Right lobe of liver (tissue), 6 donors: ENCODE results near the gene SNX10. TPM values are rescaled to one million over a fixed set of nuclear protein-coding genes. Genes with fewer than 3 reads are reported as not detected.

Experiments used
- ATAC-seq, 4 donors: fragments of 200-7000 bp; cut with Tn5 transposase; one replicate each; pipeline ENCODE4 v1.9.1; 2020; ENCODE audit warnings: mild to moderate bottlenecking in 4 of 4, moderate library complexity in 4 of 4
- DNase-seq, 3 donors: peaks; one replicate each; pipeline ENCODE4 v3.0.0-alpha.2; 2020
- H3K27ac ChIP-seq, 3 donors: fragments of 200-600 bp; one replicate each; pipeline ENCODE4 v1.8.0; 2022
- H3K27me3 ChIP-seq, 2 donors: fragments of 200-600 bp; one replicate each; pipeline ENCODE4 v1.8.0; 2022
- H3K36me3 ChIP-seq, 4 donors: fragments of 200-600 bp; sonication (generic) in 1 of 4; one replicate each; pipeline versions ENCODE4 v1.5.1 to v1.8.0; 2017 to 2022; ENCODE audit warnings: control low read depth in 1 of 4
- H3K4me1 ChIP-seq, 4 donors: fragments of 200-600 bp; sonication (generic) in 1 of 4; one replicate each; pipeline versions ENCODE4 v1.5.1 to v1.8.0; 2017 to 2022; ENCODE audit warnings: control low read depth in 1 of 4
- H3K4me3 ChIP-seq, 3 donors: fragments of 200-600 bp; one replicate each; pipeline ENCODE4 v1.8.0; 2022
- H3K9me3 ChIP-seq, 4 donors: fragments of 200-600 bp; sonication (generic) in 1 of 4; one replicate each; pipeline versions ENCODE4 v1.5.1 to v1.8.0; 2017 to 2022; ENCODE audit warnings: control low read depth in 1 of 4
- POLR2A ChIP-seq: fragments of 450-650 bp; IDR thresholded peaks from one replicate; pipeline ENCODE4 v1.6.1; 2017; ENCODE audit warnings: antibody characterized with exemption, mild to moderate bottlenecking
- WGBS: methylation state at CpG from one replicate; pipeline ENCODE4 v1.1.6; 2018; ENCODE audit warnings: low coverage, low lambda C conversion rate; ENCODE audit not compliant: insufficient coverage; ENCODE audit errors: missing lambda C conversion rate; 5-methylcytosine and 5-hydroxymethylcytosine counted together
- intact Hi-C, 2 donors: fragments of 100-400 bp; cut with DNase I; formaldehyde crosslinking; loops; one replicate each; pipeline versions ENCODE4 v1.11.2 to v1.14.1; 2022
- total RNA-seq, 6 experiments: library from RNA; depleted of rRNA in 2 of 6; stranded (reverse); fragments of >200 nt in 2 of 6; fragmentation: NEBNext Ultra II Directional in 3 of 6; extraction: Animal tissue kit (Norgen Biotek cat#: 25700) in 3 of 6; gene quantifications; one replicate each; pipeline versions ENCODE4 v1.1.0 to v1.2.4, GENCODE V29; 2016 to 2023
- TF ChIP-seq, protein P1 (sequence below), 4 donors: fragments of 200-600 bp in 3 of 4; fragments of 450-650 bp in 1 of 4; IDR thresholded peaks; one replicate each; pipeline versions ENCODE4 v1.5.1 to v1.8.0; 2016 to 2022; ENCODE audit warnings: antibody characterized with exemption in 4 of 4, mild to moderate bottlenecking in 2 of 4
- donor health status: DM: no; HTN: yes; CAD: no.
- donor health status: DM: no; HTN: no; CAD: no.
- donor health status: DM: no; HTN: no; CAD: no.
- donor health status: DM: no; HTN: yes; CAD: no.
- donor health status: DM: no; HTN: yes; CAD: no.

Gene SNX10
- total RNA-seq, 6 experiments from 2014 or later: 10.1 to 59.0 (median 37.7) TPM

DNA sequence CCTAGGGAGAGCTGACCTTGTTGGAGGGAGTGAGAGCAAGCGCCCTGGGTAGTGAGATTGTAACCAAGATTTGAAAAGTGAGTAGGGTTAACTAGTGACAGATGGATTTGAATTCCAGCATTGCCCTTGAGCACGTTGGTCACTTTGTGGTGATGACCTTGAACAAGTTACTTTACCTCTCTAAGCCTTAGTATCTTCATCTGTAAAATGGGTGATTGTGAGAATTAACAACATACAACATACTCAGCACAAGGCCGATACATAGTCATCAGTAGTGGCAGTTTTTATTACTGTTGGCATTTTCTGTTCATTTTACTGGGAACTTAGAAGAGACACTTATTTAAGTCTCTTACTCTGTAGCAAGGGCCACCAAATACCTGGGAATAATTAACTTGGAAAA, 25.5 kb downstream of the SNX10 start:
- Histone ChIP-seq H3K9me3 (no peaks in the 10 kb centered on the region), H3K36me3 (no peaks in the 10 kb centered on the region), H3K4me1 (peaks cover 0 to 9% (median 0%) of the 10 kb centered on the region in 4 donors), H3K27ac (no peak overlapping the region), H3K4me3 (no peak overlapping the region), H3K27me3 (no peaks in the 10 kb centered on the region)
- TF ChIP-seq, protein P1, sequence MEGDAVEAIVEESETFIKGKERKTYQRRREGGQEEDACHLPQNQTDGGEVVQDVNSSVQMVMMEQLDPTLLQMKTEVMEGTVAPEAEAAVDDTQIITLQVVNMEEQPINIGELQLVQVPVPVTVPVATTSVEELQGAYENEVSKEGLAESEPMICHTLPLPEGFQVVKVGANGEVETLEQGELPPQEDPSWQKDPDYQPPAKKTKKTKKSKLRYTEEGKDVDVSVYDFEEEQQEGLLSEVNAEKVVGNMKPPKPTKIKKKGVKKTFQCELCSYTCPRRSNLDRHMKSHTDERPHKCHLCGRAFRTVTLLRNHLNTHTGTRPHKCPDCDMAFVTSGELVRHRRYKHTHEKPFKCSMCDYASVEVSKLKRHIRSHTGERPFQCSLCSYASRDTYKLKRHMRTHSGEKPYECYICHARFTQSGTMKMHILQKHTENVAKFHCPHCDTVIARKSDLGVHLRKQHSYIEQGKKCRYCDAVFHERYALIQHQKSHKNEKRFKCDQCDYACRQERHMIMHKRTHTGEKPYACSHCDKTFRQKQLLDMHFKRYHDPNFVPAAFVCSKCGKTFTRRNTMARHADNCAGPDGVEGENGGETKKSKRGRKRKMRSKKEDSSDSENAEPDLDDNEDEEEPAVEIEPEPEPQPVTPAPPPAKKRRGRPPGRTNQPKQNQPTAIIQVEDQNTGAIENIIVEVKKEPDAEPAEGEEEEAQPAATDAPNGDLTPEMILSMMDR (IDR thresholded peaks at IDR 0.05): no peak
- no peak for TF ChIP-seq POLR2A
- 67% methylated on average over 3 of the region's 3 CpGs for WGBS
- no peak for DNase-seq
- ATAC-seq: no peak
- intact Hi-C loops: no loop called here

- ATAC-seq (no peak), DNase-seq (no peak)
- intact Hi-C loops: no loop called here
- Histone ChIP-seq H3K36me3 (no peaks in the 10 kb centered on the region), H3K27me3 (no peaks in the 10 kb centered on the region), H3K4me1 (peaks cover 0 to 9% (median 0%) of the 10 kb centered on the region in 4 donors), H3K9me3 (no peaks in the 10 kb centered on the region), H3K27ac (no peak overlapping the region), H3K4me3 (no peak overlapping the region)
- 63% methylated on average over 3 of the region's 3 CpGs for WGBS
- TF ChIP-seq POLR2A: no peak
- TF ChIP-seq, protein P1 (IDR thresholded peaks at IDR 0.05): no peak
Measured at GRCh38 chr7:26318921-26319320, 27.3 kb downstream of the SNX10 start.

- peak in 1 of 4 donors; percentile 56 for ATAC-seq
- H3K4me1 ChIP-seq: peaks cover 0 to 9% (median 0%) of the 10 kb centered on the region in 4 donors
- H3K27ac ChIP-seq: no peak overlapping the region
- WGBS: 37% methylated on average over 3 of the region's 3 CpGs
- no peak overlapping the region for H3K4me3 ChIP-seq
- no peaks in the 10 kb centered on the region for H3K36me3 ChIP-seq
- no peaks in the 10 kb centered on the region for H3K9me3 ChIP-seq
- intact Hi-C loops: no loop called here
- TF ChIP-seq, protein P1 (IDR thresholded peaks at IDR 0.05): no peak
- TF ChIP-seq POLR2A: no peak
- no peaks in the 10 kb centered on the region for H3K27me3 ChIP-seq
- no peak for DNase-seq
Measured at GRCh38 chr7:26319636-26320035, 28.0 kb downstream of the SNX10 start.

DNA sequence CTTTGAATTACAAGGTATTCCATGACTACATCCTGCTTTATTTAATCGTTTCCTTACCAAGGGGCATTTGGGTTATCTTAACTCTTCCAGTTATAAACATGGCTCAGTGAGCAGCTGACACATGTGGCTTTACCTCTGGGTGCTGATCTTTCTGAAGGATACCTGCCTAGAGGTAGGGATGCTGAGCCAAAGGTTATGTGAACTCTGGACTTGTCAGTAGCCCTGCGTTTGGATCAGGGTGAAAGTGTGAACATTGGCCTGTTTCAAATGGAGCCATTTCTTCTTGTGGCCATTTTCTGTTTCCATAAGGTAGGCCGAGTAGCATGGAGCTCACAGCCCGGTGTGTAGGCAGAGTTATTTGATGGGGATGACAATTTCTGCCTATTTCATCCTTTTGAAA, 29.2 kb downstream of the SNX10 start:
- Histone ChIP-seq H3K27ac (no peak overlapping the region), H3K36me3 (no peaks in the 10 kb centered on the region), H3K27me3 (no peaks in the 10 kb centered on the region), H3K4me3 (no peak overlapping the region), H3K4me1 (peaks cover 0 to 9% (median 0%) of the 10 kb centered on the region in 4 donors), H3K9me3 (no peaks in the 10 kb centered on the region)
- DNase-seq (no peak), ATAC-seq (peak in 2 of 4 donors; percentile 10 to 55)
- TF ChIP-seq POLR2A: no peak
- TF ChIP-seq, protein P1 (IDR thresholded peaks at IDR 0.05): no peak
- intact Hi-C loops: no loop called here
- 42% methylated on average over 2 of the region's 4 CpGs for WGBS

DNA sequence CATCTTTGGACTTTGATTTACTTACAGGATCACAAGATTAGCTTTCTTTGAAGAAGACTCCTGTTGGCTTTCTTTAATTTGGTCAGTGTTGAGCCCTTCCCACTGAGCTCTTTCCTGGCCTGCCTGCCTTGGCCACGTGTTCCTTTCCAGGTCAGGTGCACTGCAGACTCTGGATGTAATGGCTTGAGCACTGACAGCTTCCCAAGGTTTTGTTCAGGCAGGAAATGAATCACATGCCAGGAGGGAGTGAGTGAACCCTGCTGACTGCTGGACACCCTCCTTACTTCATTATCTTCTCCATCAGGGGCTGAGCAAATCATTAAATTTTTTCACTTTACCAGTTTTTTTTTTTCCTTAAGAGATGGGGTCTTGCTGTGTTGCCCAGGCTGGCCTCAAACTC, 29.8 kb downstream of the SNX10 start:
- peak in 1 of 4 donors; percentile 59 for ATAC-seq
- no peak for TF ChIP-seq POLR2A
- TF ChIP-seq, protein P1 (IDR thresholded peaks at IDR 0.05): no peak
- H3K36me3 ChIP-seq: no peaks in the 10 kb centered on the region
- no peak overlapping the region for H3K27ac ChIP-seq
- no peaks in the 10 kb centered on the region for H3K9me3 ChIP-seq
- no peaks in the 10 kb centered on the region for H3K27me3 ChIP-seq
- WGBS: 75% methylated on average over 1 of the region's 1 CpG
- intact Hi-C loops: no loop called here
- H3K4me3 ChIP-seq: no peak overlapping the region
- no peak for DNase-seq
- H3K4me1 ChIP-seq: peaks cover 0 to 9% (median 0%) of the 10 kb centered on the region in 4 donors
